Measurements from ENCODE around the gene RAB11FIP4.

The RAB11FIP4 gene

DNA sequence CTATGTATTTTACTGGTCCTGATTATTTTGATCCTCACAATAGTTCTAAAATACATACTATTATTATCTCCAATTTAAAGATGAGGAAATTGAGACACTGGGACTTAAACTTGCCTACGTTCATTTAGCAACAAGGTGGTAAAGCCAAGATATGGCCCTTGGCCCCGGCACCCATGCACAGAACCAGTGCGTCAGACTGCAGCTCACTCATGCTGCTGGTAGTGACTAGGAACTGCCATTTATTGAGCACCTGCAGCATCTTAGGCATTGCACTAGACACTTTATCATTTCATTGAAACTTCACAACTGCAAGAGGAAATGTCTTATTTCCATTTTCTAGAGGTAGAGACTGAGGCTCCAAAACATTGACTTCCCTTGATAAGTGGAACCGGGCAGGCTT lies 93.3 kb downstream of the RAB11FIP4 start:
- no peak for DNase-seq (ENCODE audit: low read depth in 2 of 2)

DNA sequence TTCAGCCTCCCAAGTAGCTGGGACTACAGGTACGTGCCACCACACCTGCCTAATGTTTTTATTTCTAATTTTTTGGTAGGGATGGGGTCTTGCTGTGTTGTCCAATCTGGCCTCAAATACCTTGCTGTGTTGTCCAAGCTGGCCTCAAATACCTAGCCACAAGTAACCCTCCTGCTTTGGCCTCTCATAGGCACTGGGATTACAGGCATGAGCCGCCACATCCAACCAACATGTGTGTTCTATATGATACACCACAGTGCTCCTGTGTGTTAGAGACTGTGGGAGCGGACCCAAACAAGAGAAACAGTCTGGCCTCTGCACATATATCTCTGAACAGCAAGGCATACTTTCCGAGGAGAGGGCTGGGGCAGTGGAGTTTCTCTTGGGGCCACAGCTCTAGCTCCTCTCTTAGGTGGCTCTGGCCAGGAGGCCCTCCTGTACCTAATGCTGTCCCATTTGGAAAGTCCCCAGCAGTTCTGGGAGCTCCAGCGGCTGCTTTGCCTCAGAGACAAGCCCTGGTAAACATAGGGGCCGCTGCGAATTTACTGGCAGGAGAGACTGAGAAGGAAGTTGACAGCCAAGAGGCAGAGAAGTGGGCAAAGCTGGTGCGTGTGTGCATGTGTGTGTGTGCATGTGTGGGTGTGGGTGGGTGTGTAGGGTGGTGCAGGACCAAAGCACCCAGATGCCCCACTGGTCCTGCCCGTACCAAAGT lies 95.0 kb downstream of the RAB11FIP4 start:
- no peak for DNase-seq (ENCODE audit: low read depth in 2 of 2)

DNA sequence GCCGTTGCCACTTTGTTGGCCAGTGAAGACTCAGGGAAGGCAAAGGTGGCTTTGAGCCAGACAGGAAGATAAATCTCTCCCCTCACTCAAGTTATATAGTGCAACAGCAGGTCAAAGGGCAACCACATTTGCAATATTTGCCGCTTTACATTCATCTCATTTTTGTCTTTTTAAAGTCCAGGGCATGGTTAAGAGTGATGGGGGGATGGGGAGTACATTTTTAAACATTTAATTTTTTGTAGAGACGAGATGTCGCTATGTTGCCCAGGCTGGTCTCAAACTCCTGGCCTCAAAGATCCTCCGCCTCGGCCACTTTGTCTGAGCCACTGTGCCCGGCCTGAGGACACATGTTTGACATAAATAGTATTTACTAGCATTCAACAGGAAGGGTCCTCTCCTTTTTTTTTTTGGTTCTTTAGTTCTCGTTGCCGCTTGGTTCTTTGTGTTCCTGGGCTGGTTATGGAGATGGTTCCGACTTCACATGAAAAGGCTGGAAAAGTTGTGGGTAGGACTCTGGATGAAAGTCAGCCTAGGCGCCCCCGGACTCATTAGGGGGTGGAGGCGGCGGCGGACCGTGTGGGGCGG lies 95.7 kb downstream of the RAB11FIP4 start:
- no peak for DNase-seq (ENCODE audit: low read depth in 2 of 2)

DNA sequence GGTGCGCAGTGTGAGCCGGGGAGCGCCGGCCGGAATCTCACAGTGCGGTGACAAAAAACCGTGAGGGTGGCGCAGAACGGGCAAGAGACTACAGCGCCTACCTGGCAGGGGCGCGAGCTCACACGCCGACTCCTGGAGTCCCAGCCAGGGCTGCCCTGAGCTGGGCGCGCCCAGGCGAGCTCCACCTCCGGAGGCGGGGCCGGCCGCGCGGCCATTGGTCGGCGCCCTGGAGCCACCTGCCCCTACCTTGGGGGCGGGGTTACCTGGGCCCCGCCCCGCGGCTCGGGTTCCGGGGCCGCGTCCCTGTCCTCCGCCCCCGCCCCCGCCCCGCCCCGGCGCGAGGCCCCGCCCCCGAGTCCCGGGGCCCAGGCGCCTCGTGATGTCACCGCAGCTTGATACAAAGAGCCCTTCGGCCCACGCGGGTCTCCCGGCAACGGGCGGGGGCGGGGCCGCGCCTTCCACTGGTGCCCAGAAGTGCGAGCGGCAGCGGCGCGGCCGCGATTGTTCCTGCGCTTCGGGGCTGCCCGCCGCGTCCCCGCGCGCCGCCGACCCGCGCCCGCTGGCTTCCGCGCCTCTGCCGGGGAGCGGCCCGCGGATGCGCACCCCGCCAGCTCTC lies 96.3 kb downstream of the RAB11FIP4 start:
- DNase-seq (ENCODE audit: low read depth in 2 of 2), result peak; percentile 93 to 95

DNA sequence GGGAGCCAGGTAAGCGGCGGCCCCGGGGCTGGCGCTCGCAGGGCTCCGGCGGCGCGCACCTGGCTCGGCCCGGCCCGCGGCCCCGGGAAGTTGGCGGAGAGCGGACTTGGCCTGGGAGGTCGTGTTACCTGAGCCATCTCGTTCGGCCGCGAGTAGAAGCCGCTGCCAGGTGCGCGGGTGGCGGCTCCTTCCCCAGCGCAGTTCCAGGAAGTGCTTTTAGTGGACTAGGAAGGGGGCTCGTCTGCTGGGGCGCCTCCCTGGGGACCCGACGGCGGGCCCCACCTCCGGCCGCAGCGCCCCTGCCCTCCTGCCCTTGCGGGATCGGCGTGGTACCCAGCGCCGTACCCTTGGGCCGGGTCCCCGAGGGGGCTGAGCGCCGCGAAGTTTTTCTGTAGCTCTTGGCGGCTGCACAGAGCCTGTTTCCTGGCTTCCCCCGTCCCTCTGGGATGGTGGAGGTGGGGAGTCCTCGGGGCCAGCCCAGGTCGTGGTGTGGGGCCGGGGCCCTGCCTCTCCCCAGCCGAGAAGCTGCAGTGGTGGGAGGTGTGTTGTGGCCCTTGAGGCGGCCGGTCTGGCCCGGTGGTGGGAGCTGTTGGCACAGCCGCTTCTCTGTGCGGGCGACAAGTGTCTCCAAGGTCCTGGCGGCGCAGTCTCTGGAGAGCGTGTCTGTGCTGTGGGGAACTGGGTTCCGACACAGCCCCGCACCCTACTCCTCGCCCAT lies 96.9 kb downstream of the RAB11FIP4 start:
- no peak for DNase-seq (ENCODE audit: low read depth in 2 of 2)

DNA sequence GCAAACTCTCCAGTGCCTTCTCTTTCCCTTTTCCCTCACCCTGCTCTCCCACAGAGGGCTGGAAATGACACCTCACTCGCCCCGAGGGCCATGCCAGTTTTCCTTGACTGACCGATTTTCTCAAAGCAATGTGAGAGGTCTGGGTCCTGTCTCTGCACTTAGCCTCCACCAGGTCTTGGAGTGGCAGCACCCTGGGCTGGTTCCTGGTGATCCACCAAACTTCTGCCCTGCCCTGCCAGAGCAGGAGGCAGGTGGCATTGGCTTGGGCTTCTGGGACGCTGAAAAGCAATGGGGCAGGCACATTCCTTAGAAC lies 97.5 kb downstream of the RAB11FIP4 start:
- no peak for DNase-seq (ENCODE audit: low read depth in 2 of 2)

DNA sequence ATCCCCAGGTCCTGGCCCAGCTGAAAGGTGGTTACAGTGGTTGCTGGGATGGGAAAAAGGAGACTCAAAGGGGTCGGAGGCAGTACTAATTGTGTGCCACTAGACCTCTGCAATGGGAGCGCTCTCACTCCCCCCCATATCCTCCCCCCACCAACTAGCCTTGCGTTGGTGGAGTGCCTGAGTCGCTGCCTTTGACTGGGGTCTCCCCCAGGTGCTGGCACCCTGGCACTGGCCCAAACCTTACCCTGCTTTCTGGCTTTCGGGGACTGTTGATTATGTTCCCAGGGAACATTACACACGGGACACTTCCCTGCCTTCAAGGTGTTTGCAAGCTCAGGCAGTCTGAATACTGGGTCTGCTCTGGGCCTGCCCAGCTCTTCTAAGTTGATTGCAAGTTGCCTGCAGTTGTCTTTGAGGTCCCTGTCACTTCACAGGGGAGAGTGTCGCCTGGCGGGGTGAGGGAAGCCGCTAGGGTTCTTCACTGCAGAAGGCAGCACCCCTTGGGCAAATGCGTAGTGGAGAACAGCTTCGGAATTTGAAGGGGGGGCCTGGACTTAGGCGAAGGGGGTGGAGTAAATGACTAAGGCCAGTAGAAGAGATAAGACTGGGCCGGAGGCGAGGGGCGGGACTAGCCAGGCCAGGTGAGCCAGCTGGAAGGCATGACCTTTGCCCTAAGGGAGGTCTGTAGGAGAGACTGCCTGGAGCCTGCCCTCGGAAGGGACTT lies 98.0 kb downstream of the RAB11FIP4 start:
- no peak for DNase-seq (ENCODE audit: low read depth in 2 of 2)

DNA sequence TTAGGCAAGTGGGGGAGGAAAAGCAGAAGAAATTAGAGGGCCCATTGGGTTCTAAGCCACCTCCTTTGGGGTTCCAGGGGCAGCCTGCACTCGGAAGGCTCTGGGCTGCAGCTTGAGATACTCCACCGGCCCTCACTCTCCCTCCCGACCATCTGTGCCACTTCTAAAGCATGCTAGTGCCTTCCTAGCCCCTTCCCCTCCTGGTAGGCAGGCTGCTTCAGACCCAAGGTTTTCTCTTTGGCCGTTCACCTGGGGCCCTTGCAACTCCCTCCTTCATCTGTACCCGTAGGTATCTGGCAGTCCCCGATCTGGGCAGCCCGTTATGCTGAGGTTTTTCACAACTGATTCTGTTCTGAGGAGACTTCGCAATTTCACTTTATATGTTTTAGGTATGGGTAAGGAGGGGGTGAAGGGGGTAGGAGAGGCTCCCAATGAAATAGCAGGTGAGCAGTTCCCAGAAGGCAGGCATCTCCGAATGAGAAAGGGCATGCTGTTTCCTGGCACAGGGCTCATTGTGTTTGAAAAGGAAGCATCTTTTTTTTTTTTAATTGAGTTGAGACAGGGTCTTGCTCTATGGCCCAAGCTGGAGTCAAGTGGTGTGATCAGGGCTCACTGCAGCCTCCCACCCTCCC lies 98.7 kb downstream of the RAB11FIP4 start:
- no peak for DNase-seq (ENCODE audit: low read depth in 2 of 2)

DNA sequence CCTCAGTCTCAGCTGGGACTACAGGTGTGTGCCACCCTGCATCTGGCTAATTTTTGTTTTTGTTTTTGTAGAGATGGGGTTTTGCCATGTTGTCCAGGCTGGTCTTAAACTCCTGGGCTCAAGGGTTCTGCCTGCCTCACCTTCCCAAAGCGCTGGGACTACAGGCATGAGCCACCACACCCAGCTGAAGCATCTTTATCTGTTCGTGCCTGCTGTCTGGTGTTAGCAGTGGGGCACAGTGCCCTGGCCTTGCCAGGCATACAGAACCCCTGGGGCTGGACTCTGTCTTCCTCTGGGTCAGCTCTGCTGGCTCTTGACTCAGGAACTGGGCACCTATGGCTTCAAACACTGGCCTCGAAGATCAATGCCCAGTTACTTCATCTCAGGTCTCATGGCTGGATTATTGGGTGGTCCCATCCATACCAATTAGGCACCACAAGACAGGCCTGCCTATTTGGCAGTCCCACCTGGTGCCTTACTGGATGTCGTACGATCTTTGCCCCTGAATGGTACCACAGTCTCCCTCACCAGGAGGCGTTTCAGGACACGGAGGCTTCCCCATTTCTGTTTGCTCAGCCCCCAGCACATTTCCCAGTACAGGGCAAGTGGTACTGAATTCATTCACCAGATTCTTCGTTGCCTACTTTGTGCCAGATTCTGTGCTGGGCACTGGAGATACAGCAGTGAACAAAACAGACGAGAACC lies 99.3 kb downstream of the RAB11FIP4 start:
- no peak for DNase-seq (ENCODE audit: low read depth in 2 of 2)

DNA sequence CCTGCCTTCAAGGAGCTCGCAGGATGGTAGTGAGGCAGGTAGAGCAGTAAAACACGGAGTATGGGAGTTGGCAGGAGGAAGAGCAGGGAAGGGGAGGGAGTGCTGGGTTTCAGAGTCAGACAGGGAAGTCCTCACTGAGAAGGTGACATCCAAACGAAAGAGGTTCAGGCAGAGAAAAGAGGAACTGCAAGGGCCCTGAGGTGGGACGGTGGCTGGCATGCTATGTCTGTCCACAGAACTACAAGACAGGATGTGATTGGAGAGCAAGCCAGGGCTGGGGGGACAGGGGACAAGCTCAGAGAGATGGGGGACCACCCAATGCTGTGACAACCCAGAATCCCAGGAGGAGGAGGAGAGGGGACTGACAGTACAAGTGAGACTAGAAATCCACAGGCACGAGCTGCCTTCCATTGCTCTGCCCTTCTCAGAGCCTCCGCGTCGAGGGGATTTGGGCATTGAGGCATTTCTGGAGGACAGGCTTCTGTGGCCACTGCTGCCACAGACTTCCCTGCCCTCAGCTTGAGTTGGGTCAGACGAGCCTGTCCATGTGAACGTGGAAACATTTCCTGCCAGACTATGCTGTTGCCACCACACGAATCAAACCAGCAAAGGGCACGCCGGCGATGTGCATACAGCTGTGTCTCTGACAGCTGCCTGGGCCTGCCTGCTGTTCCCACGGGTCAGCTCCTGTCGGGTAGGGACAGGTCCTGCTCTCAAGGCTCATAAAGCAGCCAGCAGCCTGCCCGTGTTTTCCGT lies 100.1 kb downstream of the RAB11FIP4 start:
- DNase-seq (ENCODE audit: low read depth in 2 of 2), result no peak

DNA sequence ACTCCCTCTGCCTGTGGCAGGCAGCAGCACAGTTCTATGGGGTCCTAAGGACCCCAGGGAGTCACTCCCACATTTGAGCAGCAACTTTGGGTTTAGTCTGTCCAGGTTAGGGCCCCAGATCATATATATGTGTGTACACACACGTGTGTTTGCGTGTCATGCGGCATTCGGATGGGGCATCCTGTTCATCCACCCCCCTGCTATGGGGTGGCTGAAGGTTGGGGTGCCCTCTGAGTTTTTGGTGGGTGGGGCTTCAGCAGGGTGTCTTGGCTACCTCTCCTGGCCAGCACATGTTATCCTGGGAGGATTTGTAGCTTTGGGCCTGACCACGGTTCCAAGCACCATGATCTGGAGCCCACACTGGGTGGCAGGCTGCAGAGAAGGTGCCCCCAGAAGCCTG lies 100.7 kb downstream of the RAB11FIP4 start:
- DNase-seq (ENCODE audit: low read depth in 2 of 2), result no peak

DNA sequence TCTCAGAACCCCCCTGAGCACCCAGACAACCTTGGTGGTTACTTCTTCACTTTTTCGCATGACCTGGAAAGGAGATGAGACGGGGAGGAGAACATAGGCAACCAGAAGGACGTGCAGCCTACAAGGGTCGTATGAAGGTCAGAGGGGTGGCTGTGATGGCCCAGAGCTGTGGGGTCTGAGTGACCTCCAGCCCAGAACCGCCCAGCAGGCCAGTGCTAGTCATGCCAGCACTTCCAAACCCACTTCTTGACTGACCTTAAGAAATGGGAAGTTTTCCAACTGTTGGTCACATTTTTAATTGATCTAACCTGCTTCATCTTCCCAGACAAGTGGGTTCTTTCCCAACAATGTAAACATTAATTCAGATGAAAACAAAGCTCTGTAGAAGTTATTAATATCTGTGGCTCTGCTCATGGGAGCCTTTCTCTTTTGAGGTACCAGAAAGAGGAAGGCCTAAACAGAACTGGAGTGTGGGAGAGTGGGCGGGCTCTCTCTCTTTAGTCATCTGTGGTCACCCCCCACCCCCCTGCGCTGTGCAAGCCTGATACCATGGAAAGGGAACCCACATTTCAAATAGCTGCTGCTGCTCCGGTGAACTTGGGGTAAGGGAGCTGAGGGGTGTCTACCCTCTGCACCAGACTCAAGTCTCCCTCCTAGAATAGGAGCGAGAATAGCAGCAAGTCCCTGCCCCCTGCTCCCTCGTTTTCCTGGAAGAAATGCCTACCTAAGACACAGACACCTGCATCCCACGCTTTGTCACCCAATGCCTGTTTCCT lies 101.6 kb downstream of the RAB11FIP4 start:
- peak; percentile 46 to 47 for DNase-seq (ENCODE audit: low read depth in 2 of 2)

DNA sequence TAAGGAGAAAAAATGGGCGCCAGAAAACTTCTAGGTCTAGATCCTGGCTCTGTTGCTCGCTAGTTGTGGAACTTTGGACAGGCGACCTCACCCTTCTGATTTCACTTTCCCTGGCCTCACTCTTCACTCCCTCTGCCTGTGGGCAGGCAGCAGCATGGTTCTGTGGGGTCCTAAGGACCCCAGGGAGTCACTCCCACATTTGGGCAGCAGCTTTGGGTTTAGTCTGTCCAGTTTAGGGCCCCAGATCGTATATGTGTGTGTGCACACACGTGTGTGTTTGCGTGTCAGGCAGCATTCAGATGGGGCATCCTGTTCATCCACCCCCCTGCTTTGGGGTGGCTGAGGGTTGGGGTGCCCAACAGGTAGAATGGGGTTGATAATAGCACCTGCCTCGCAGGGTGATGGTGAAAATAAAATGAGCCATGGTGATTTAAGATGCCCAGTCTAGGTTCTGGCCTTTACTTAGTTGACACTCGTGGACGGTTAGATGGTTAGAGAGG lies 102.2 kb downstream of the RAB11FIP4 start:
- DNase-seq (ENCODE audit: low read depth in 2 of 2), result no peak

DNA sequence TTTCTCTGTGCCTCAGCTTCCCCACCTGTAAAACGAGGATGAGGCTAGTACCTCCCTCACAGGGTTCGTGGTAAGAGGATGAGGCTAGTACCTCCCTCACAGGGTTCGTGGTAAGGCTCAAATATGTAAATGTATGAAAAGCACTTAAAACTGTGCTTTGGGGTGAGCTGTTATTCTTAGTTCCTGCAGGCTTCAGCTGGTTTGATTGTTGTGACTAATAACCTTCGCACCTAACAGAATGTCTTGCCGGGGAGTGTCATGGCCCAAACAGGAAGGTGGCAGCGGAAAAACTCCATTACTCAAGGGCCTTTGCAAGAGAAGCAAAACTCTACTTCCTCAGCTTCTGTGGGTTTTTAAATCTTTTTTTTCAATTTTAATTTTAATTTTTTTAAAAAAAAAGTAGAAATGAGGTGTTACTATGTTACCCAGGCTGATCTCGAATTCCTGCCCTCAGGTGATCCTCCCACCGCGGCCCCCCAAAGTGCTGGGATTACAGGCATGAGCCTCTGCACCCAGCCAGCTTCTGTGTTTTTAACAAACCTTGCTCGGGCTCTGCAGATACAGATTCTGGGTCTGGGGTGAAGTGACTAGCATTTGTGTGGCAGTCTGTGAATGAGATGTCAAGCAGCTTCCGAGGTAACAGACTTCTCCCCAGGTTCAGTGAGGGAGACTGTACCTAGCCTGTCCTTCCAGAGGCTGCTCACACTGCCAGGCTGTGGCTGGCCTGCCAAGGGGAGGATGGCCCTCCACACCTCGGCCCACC lies 103.0 kb downstream of the RAB11FIP4 start:
- peak; percentile 43 to 44 for DNase-seq (ENCODE audit: low read depth in 2 of 2)

DNA sequence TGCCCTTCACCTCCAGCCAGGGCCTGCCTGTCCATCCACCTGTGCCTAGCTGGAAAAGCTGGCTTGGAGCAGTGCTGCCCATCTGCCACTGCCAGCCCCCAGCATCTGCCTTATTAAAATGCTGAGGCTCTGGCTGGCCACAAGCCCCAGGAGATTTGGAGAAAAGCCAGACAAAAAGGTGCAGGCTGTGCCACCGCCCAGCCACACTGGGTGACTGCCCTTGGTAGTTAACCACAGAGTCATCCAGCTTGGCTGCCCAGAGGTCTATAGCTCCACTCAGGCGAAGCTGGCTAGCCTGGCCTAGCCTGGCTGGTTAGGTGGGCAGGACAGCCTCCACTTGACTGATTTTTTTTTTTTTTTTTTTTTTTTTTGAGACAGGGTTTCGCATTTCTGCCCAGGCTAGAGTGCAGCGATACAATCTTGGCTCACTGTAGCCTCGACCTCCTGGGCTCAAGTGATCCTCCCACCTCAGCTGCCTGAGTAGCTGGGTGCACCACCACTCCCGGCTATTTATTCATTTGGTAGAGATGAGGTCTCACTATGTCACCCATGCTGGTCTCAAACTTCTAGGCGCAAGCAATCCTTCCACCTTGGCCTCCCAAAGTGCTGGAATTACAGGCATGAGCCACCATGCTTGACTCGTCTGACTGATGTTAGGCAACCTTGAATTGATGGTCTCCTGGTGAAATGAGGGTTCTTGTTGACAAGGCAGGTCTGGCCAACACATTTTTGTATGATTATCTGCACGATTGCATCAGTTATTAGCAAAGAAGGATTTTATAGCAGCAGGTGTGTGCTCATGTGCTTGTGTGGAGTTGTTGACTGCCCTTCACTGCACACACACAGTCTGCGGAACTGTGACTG lies 103.8 kb downstream of the RAB11FIP4 start:
- no peak for DNase-seq (ENCODE audit: low read depth in 2 of 2)

DNA sequence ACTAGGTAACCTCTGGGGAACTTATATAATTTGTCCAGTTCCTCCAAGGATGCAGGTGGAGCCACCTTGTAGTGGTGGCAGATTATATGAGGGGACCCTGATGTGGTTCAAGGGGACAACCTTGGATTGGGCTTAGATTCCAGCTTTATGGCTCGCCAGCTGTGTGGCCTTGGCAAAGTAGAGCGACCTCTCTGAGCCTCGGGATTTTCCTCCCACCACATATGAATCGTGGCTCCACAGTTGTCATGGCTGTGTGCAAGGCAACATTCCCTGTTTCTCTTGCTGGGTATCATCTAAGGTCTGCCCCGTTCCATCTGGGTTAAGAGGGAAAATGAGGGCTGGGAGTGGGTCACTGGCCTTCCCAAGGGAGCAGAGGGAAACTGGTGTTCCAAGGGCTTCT lies 104.6 kb downstream of the RAB11FIP4 start:
- no peak for DNase-seq (ENCODE audit: low read depth in 2 of 2)

DNA sequence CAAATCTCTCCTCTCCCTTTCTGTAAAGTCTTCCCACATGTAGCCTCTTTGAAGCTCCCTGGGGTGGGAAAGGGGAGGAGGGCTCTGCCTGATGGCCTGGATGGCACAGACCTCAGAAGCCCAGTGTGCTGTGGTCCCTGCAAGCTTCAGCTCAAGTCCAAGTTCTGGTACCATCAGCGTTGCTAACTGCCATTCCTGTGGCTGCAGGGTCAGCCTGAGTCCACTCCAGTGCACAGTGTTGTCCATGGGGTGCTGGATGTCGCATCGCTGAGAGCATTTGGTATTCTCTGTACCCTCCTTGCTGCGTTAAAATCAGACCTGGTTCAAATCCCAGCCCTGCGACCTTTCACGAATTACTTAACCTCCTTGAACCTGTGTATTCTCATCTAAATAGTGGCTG lies 105.1 kb downstream of the RAB11FIP4 start:
- no peak for DNase-seq (ENCODE audit: low read depth in 2 of 2)

DNA sequence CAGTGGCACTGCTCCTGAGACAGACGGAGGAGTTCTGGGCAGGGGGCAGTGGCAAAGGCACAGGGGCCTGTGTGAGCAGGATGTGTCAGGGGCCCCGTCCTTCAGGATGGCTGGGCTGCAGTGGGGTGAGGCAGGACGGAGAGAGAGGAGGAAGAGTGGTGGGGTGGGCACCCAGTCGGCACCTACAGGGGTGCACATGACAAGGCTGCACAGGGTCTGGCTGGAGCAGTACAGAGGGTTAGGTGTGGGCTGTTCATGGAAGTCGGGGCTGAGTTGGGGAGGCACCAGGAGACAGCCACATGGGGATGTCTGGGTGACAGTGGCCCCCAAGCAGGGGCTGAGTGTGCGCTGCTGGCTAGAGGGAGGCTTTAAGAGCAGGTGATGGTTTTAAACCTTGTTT lies 106.0 kb downstream of the RAB11FIP4 start:
- DNase-seq (ENCODE audit: low read depth in 2 of 2), result no peak
